Astrocyte (in vitro differentiated cells and primary cell): ENCODE data around the gene THRB. TPM values are rescaled to one million over a fixed set of nuclear protein-coding genes. Genes with fewer than 3 reads are reported as not detected.
A peak's percentile ranks its signal among the peaks of the same experiment; 100 is the strongest.

Source experiments
- DNase-seq: peaks from one replicate; pipeline ENCODE4 v3.0.0-alpha.2; 2010; ENCODE audit warnings: low read depth
- FAIRE-seq: peaks from 2 replicates; lab custom pipeline; 2011; peaks lifted over from hg19 to GRCh38; lab: Jason Lieb, UNC
- H2AFZ ChIP-seq: 2 replicates; pipeline ENCODE4 v1.6.0; 2012; ENCODE audit warnings: low read depth, low read length, inconsistent platforms
- H3K27ac ChIP-seq: 2 replicates; pipeline ENCODE4 v1.5.1; 2011; ENCODE audit warnings: low read depth, low read length, inconsistent platforms
- H3K27me3 ChIP-seq: 2 replicates; pipeline ENCODE4 v1.6.0; 2011; ENCODE audit warnings: low read length, inconsistent platforms; ENCODE audit not compliant: insufficient read depth
- H3K36me3 ChIP-seq: 2 replicates; pipeline ENCODE4 v1.5.1; 2011; ENCODE audit warnings: low read length, inconsistent platforms; ENCODE audit not compliant: insufficient read depth
- H3K4me1 ChIP-seq: 2 replicates; pipeline ENCODE4 v1.5.1; 2011; ENCODE audit warnings: low read length, inconsistent platforms; ENCODE audit not compliant: insufficient read depth
- H3K4me2 ChIP-seq: 2 replicates; pipeline ENCODE4 v1.6.0; 2012; ENCODE audit warnings: low read length, inconsistent platforms
- H3K4me3 ChIP-seq: 2 replicates; pipeline ENCODE4 v1.5.1; 2011; ENCODE audit warnings: low read depth, mild to moderate bottlenecking, low read length, inconsistent platforms; ENCODE audit not compliant: insufficient read depth
- H3K79me2 ChIP-seq: 2 replicates; pipeline ENCODE4 v1.6.0; 2012; ENCODE audit warnings: mild to moderate bottlenecking, low read length, inconsistent platforms; ENCODE audit not compliant: insufficient read depth
- H3K9ac ChIP-seq: 2 replicates; pipeline ENCODE4 v1.6.0; 2012; ENCODE audit warnings: mild to moderate bottlenecking, low read length, inconsistent platforms
- H3K9me3 ChIP-seq: 2 replicates; pipeline ENCODE4 v1.5.1; 2012; ENCODE audit warnings: low read depth, mild to moderate bottlenecking, low read length, inconsistent platforms; ENCODE audit not compliant: insufficient read depth
- H4K20me1 ChIP-seq: 2 replicates; pipeline ENCODE4 v1.6.0; 2012; ENCODE audit warnings: low read length, inconsistent platforms; ENCODE audit not compliant: insufficient read depth
- H3K27ac Mint-ChIP-seq: one replicate; pipeline ENCODE4 v1.8.0; 2021; ENCODE audit warnings: mild to moderate bottlenecking, mixed read lengths; ENCODE audit not compliant: unreplicated experiment
- H3K27me3 Mint-ChIP-seq: one replicate; pipeline ENCODE4 v1.8.0; 2021; ENCODE audit warnings: low read depth, mixed read lengths; ENCODE audit not compliant: unreplicated experiment
- H3K36me3 Mint-ChIP-seq: one replicate; pipeline ENCODE4 v1.8.0; 2021; ENCODE audit warnings: low read depth, mixed read lengths; ENCODE audit not compliant: unreplicated experiment
- H3K4me1 Mint-ChIP-seq: one replicate; pipeline ENCODE4 v1.8.0; 2021; ENCODE audit warnings: low read depth, mixed read lengths; ENCODE audit not compliant: unreplicated experiment
- H3K4me3 Mint-ChIP-seq: one replicate; pipeline ENCODE4 v1.8.0; 2021; ENCODE audit warnings: mild to moderate bottlenecking, moderate library complexity, mixed read lengths; ENCODE audit not compliant: unreplicated experiment
- H3K9me3 Mint-ChIP-seq: one replicate; pipeline ENCODE4 v1.8.0; 2021; ENCODE audit warnings: mild to moderate bottlenecking, mixed read lengths; ENCODE audit not compliant: unreplicated experiment
- CTCF ChIP-seq: IDR thresholded peaks from 2 replicates; pipeline ENCODE4 v1.5.1; 2011; ENCODE audit warnings: low read depth, mild to moderate bottlenecking, inconsistent platforms, low read length, moderate library complexity; ENCODE audit not compliant: insufficient read depth
- EZH2 ChIP-seq: IDR thresholded peaks from 2 replicates; pipeline ENCODE4 v1.6.1; 2012; ENCODE audit warnings: mild to moderate bottlenecking, low read length, inconsistent platforms; ENCODE audit not compliant: insufficient read depth
- total RNA-seq: library from RNA; stranded (reverse); gene quantifications from 2 replicates; pipeline ENCODE4 v1.2.1, GENCODE V29; 2021

Gene THRB
- total RNA-seq, 1 donor from 2014 or later, result 8.5 TPM

- H3K9ac ChIP-seq, result no peak overlapping the region
- H3K9me3 ChIP-seq, result no peaks in the 10 kb centered on the region
- Mint-ChIP-seq H3K4me1 (peaks cover 6% of the 10 kb centered on the region), H3K27ac (no peak overlapping the region), H3K36me3 (no peaks in the 10 kb centered on the region), H3K27me3 (peaks cover 31% of the 10 kb centered on the region), H3K4me3 (no peak overlapping the region), H3K9me3 (no peaks in the 10 kb centered on the region)
- H3K4me3 ChIP-seq, result no peak overlapping the region
- peaks cover 23% of the 10 kb centered on the region for H3K27me3 ChIP-seq
- H3K36me3 ChIP-seq, result no peaks in the 10 kb centered on the region
- DNase-seq (no peak), FAIRE-seq (no peak)
- no peak overlapping the region for H3K27ac ChIP-seq
- TF ChIP-seq EZH2, result no peak
- TF ChIP-seq CTCF, result no peak
- no peaks in the 10 kb centered on the region for H4K20me1 ChIP-seq
- H2AFZ ChIP-seq, result no peak overlapping the region
- H3K79me2 ChIP-seq, result no peaks in the 10 kb centered on the region
- H3K4me2 ChIP-seq, result no peak overlapping the region
- H3K4me1 ChIP-seq, result no peaks in the 10 kb centered on the region
Measured at GRCh38 chr3:24523215-24523614, 28.6 kb upstream of the THRB start.

DNA sequence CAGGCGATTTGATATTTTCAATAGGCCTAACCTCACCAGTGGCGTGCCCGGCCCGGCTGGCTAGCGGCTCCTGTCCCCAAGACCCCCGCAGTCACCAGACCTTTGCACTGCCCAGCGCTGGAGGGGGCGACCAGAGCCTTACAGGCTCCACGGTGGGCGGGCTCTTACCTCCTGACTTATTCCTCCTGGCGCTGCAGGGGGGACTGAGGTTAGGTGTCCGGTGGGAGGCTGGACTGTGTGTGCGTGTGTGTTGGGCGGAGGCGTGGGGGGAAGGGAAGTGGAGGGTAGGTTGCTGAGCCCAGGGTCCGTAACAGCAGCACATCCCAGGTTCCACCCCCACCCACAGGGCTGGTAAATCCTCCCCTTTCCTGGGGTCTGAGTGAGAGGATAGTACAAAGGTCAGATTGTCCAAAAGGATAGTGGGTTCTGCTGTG is 27.5 kb upstream of the THRB start:
- Histone ChIP-seq H3K9me3 (no peaks in the 10 kb centered on the region), H4K20me1 (no peaks in the 10 kb centered on the region), H3K79me2 (no peaks in the 10 kb centered on the region), H3K4me1 (no peaks in the 10 kb centered on the region), H3K9ac (peak overlapping the region; percentile 57), H3K27ac (no peak overlapping the region), H3K4me2 (peak overlapping the region; percentile 88), H2AFZ (peak overlapping the region; percentile 83), H3K36me3 (no peaks in the 10 kb centered on the region), H3K4me3 (peak overlapping the region; percentile 57), H3K27me3 (peaks cover 23% of the 10 kb centered on the region)
- Mint-ChIP-seq H3K9me3 (no peaks in the 10 kb centered on the region), H3K4me1 (peaks cover 6% of the 10 kb centered on the region), H3K4me3 (peak overlapping the region; percentile 78), H3K27me3 (peaks cover 31% of the 10 kb centered on the region), H3K36me3 (no peaks in the 10 kb centered on the region), H3K27ac (no peak overlapping the region)
- FAIRE-seq (no peak), DNase-seq (no peak)
- TF ChIP-seq CTCF (no peak), EZH2 (no peak)

- DNase-seq (peak; percentile 23), FAIRE-seq (no peak)
- Mint-ChIP-seq H3K9me3 (no peaks in the 10 kb centered on the region), H3K4me1 (peaks cover 6% of the 10 kb centered on the region), H3K27ac (no peak overlapping the region), H3K4me3 (peak overlapping the region; percentile 78), H3K36me3 (no peaks in the 10 kb centered on the region), H3K27me3 (peaks cover 31% of the 10 kb centered on the region)
- H4K20me1 ChIP-seq, result no peaks in the 10 kb centered on the region
- peaks cover 23% of the 10 kb centered on the region for H3K27me3 ChIP-seq
- no peaks in the 10 kb centered on the region for H3K4me1 ChIP-seq
- H3K4me3 ChIP-seq, result peak overlapping the region; percentile 57
- no peak overlapping the region for H3K27ac ChIP-seq
- H3K36me3 ChIP-seq, result no peaks in the 10 kb centered on the region
- H3K4me2 ChIP-seq, result peak overlapping the region; percentile 88
- H3K9me3 ChIP-seq, result no peaks in the 10 kb centered on the region
- H2AFZ ChIP-seq, result peak overlapping the region; percentile 83
- TF ChIP-seq EZH2 (peak; percentile 71), CTCF (no peak)
- H3K9ac ChIP-seq, result peak overlapping the region; percentile 57
- H3K79me2 ChIP-seq, result no peaks in the 10 kb centered on the region
Measured at GRCh38 chr3:24521420-24522145, 26.9 kb upstream of the THRB start.
